GM12865 (cell line): Measurements from ENCODE around the gene CCDC85B.

Experiments used
- DNase-seq: peaks from one replicate; pipeline ENCODE4 v3.0.0; 2010; ENCODE audit warnings: low read depth
- H3K4me3 ChIP-seq: 2 replicates; pipeline ENCODE4 v1.5.1; 2011; ENCODE audit warnings: mild to moderate bottlenecking, low read depth, low read length, control low read depth
- TF ChIP-seq, protein P1 (sequence below): IDR thresholded peaks from 2 replicates; pipeline ENCODE4 v1.5.1; 2011; ENCODE audit warnings: low read length, control low read depth, low read depth, inconsistent platforms; ENCODE audit not compliant: insufficient read depth; ENCODE audit errors: missing control alignments

CCDC85B gene

GRCh38 chr11:65849771-65850216 lies 40.7 kb upstream of the CCDC85B start:
- DNase-seq = peak; percentile 2
- TF ChIP-seq, protein P1, sequence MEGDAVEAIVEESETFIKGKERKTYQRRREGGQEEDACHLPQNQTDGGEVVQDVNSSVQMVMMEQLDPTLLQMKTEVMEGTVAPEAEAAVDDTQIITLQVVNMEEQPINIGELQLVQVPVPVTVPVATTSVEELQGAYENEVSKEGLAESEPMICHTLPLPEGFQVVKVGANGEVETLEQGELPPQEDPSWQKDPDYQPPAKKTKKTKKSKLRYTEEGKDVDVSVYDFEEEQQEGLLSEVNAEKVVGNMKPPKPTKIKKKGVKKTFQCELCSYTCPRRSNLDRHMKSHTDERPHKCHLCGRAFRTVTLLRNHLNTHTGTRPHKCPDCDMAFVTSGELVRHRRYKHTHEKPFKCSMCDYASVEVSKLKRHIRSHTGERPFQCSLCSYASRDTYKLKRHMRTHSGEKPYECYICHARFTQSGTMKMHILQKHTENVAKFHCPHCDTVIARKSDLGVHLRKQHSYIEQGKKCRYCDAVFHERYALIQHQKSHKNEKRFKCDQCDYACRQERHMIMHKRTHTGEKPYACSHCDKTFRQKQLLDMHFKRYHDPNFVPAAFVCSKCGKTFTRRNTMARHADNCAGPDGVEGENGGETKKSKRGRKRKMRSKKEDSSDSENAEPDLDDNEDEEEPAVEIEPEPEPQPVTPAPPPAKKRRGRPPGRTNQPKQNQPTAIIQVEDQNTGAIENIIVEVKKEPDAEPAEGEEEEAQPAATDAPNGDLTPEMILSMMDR = no peak
- no peak overlapping the region for H3K4me3 ChIP-seq

- H3K4me3 ChIP-seq = no peak overlapping the region
- peak; percentile 21 for DNase-seq
- TF ChIP-seq, protein P1 = no peak
Observed at GRCh38 chr11:65850217-65851082, 40.0 kb upstream of the CCDC85B start.

GRCh38 chr11:65851083-65851579 lies 39.3 kb upstream of the CCDC85B start:
- DNase-seq = peak; percentile 60
- TF ChIP-seq, protein P1 = peak; percentile 50
- H3K4me3 ChIP-seq = no peak overlapping the region

- H3K4me3 ChIP-seq = no peak overlapping the region
- TF ChIP-seq, protein P1 = no peak
- peak; percentile 43 for DNase-seq
Observed at GRCh38 chr11:65851811-65852507, 38.5 kb upstream of the CCDC85B start.

DNA sequence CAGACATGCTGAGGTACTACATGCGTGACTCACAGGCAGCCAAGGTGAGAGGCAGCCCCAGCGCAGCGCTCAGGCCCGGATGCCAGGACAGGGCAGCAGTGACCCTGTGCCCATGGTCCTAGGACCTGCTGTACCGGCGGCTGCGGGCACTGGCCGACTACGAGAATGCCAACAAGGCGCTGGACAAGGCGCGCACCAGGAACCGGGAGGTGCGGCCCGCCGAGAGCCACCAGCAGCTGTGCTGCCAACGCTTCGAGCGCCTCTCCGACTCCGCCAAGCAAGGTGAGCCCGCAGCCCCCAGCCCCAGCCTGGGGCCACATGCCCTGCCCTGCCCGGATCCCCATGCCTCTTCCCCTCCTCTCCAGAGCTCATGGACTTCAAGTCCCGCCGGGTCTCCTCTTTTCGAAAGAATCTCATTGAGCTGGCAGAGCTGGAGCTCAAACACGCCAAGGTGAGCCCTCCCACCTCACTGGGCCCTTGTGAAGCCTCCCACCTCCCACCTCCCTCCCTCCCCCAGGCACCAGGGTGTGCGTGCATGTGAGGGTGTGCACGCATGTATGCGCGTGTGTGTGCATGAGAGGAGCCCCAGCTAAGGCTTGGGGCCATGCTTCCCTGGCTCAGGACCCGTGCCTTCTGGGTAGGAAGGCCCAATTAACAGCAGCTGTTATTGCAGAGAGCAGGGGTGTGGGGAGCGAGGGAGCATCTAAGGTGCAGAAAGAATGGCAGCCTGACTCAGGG lies 37.8 kb upstream of the CCDC85B start:
- DNase-seq = peak; percentile 41
- H3K4me3 ChIP-seq = no peak overlapping the region
- TF ChIP-seq, protein P1 = no peak

GRCh38 chr11:65853246-65853979 lies 37.1 kb upstream of the CCDC85B start:
- TF ChIP-seq, protein P1 = no peak
- peak; percentile 41 for DNase-seq

More at GRCh38 chr11:65853246-65853979, 37.1 kb upstream of the CCDC85B start:
- H3K4me3 ChIP-seq = no peak overlapping the region
